Upper lobe of left lung (tissue), 6 donors: ENCODE data around the gene CANT1. TPM values are rescaled to one million over a fixed set of nuclear protein-coding genes. Genes with fewer than 3 reads are reported as not detected.
A peak's percentile ranks its signal among the peaks of the same experiment; 100 is the strongest.

Experiments used
- ATAC-seq, 2 donors: fragments of 200-7000 bp; cut with Tn5 transposase; one replicate each; pipeline ENCODE4 v1.9.1; 2022; ENCODE audit warnings: mild to moderate bottlenecking in 2 of 2, moderate library complexity in 2 of 2; ENCODE audit not compliant: low FRiP score in 2 of 2
- DNase-seq, 2 donors: peaks; one replicate each; pipeline ENCODE4 v3.0.0-alpha.2; 2019 to 2020
- H3K27ac ChIP-seq, 4 donors: fragments of 200-600 bp; sonication (generic); one replicate each; pipeline ENCODE4 v1.5.1; 2016 to 2019
- H3K27me3 ChIP-seq, 4 donors: fragments of 200-600 bp; sonication (generic); one replicate each; pipeline ENCODE4 v1.5.1; 2017 to 2019
- H3K36me3 ChIP-seq, 4 donors: fragments of 200-600 bp; sonication (generic); one replicate each; pipeline ENCODE4 v1.5.1; 2016 to 2019
- H3K4me1 ChIP-seq, 4 donors: fragments of 200-600 bp; sonication (generic); one replicate each; pipeline ENCODE4 v1.5.1; 2018 to 2019
- H3K4me3 ChIP-seq, 4 donors: fragments of 200-600 bp; sonication (generic); one replicate each; pipeline ENCODE4 v1.5.1; 2017 to 2019; ENCODE audit warnings: mild to moderate bottlenecking in 2 of 4, moderate library complexity in 1 of 4
- H3K9me3 ChIP-seq, 4 donors: fragments of 200-600 bp; sonication (generic); one replicate each; pipeline ENCODE4 v1.5.1; 2018 to 2019
- EP300 ChIP-seq, 4 donors: sonication (generic); formaldehyde crosslinking; IDR thresholded peaks; one replicate each; pipeline ENCODE4 v1.5.1; 2017; ENCODE audit warnings: antibody characterized with exemption in 4 of 4, control low read depth in 2 of 4
- POLR2A ChIP-seq, 4 donors: fragments of 450-650 bp; IDR thresholded peaks; one replicate each; pipeline ENCODE4 v1.5.1; 2016 to 2017; ENCODE audit warnings: antibody characterized with exemption in 4 of 4, mild to moderate bottlenecking in 2 of 4
- POLR2AphosphoS5 ChIP-seq, 2 donors: sonication (generic); formaldehyde crosslinking; IDR thresholded peaks; one replicate each; pipeline ENCODE4 v1.5.1; 2017; ENCODE audit warnings: antibody characterized with exemption in 2 of 2
- WGBS, 2 donors: methylation state at CpG; one replicate each; pipeline ENCODE4 v1.1.5; 2017 to 2018; 5-methylcytosine and 5-hydroxymethylcytosine counted together
- total RNA-seq, 6 donors: library from RNA; depleted of rRNA in 4 of 6; stranded (reverse); fragments of >200 nt in 4 of 6; gene quantifications; one replicate each; pipeline versions ENCODE4 v1.1.0 to v1.2.1, GENCODE V29; 2016 to 2021
- TF ChIP-seq, protein P1 (sequence below), 6 experiments: fragments of 450-650 bp in 4 of 6; fragments of 200-600 bp in 2 of 6; sonication (generic) in 2 of 6; IDR thresholded peaks; one replicate each; pipeline ENCODE4 v1.5.1; 2016 to 2019; ENCODE audit warnings: antibody characterized with exemption in 6 of 6
- donor health status: DM: no; HTN: no; CAD: no; lungs with moderate emphysema.
- donor health status: DM: no; HTN: yes; CAD: no; lungs with severe emphysema.

CANT1 gene
- total RNA-seq, 6 donors from 2014 or later: 19.5 to 77.8 (median 38.6) TPM

DNA sequence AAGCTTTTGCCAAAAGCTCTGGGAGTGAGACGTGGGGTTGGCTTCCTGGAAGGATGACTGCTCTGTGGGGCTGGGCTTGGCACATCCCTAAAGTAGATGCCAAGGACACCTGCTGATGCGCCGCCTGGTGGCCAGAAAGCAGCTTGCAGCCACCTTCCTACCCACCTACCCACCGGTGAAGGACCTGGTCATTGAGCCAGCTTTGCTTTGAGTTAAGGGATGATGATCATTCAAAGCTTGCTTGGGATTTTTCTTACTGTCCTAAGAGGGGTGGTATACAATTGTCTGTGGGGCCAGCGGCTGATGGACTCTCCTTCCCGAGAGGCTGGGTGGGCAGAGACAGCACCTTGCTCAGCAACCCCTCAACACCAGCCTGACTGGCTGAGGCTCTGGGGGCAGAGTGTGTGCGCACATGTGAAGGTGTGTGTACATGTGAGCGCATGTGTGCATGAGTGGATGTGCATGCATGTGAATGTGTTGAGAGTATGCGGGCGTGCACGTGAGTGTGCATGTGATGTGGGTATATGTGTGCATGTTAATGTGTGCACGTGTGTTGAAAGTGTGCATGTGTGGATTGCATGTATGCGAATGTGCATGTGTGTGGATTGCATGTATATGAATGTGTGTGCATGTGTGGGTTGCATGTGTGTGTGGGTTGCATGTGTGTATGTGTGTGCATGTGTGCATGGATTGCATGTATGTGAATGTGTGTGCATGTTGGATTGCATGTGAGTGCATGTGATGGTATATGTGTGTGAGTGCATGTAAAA, 33.0 kb upstream of the CANT1 start:
- Histone ChIP-seq H3K36me3 (peaks cover 0 to 3% (median 1%) of the 10 kb centered on the region in 4 donors), H3K27ac (no peak overlapping the region), H3K4me3 (no peak overlapping the region), H3K9me3 (no peaks in the 10 kb centered on the region), H3K27me3 (no peaks in the 10 kb centered on the region), H3K4me1 (peaks cover 0 to 20% (median 10%) of the 10 kb centered on the region in 4 donors)
- 60 to 65% methylated on average over 13 of the region's 13 CpGs for WGBS, 2 donors
- peak in 1 of 2 donors; percentile 39 for ATAC-seq
- DNase-seq: peak; percentile 82 to 89
- no peak for TF ChIP-seq POLR2A (IDR thresholded peaks at IDR 0.05)
- TF ChIP-seq, protein P1, sequence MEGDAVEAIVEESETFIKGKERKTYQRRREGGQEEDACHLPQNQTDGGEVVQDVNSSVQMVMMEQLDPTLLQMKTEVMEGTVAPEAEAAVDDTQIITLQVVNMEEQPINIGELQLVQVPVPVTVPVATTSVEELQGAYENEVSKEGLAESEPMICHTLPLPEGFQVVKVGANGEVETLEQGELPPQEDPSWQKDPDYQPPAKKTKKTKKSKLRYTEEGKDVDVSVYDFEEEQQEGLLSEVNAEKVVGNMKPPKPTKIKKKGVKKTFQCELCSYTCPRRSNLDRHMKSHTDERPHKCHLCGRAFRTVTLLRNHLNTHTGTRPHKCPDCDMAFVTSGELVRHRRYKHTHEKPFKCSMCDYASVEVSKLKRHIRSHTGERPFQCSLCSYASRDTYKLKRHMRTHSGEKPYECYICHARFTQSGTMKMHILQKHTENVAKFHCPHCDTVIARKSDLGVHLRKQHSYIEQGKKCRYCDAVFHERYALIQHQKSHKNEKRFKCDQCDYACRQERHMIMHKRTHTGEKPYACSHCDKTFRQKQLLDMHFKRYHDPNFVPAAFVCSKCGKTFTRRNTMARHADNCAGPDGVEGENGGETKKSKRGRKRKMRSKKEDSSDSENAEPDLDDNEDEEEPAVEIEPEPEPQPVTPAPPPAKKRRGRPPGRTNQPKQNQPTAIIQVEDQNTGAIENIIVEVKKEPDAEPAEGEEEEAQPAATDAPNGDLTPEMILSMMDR (IDR thresholded peaks at IDR 0.05): peak; percentile 84 to 93 (median 90)
- no peak for TF ChIP-seq POLR2AphosphoS5 (IDR thresholded peaks at IDR 0.05)

DNA sequence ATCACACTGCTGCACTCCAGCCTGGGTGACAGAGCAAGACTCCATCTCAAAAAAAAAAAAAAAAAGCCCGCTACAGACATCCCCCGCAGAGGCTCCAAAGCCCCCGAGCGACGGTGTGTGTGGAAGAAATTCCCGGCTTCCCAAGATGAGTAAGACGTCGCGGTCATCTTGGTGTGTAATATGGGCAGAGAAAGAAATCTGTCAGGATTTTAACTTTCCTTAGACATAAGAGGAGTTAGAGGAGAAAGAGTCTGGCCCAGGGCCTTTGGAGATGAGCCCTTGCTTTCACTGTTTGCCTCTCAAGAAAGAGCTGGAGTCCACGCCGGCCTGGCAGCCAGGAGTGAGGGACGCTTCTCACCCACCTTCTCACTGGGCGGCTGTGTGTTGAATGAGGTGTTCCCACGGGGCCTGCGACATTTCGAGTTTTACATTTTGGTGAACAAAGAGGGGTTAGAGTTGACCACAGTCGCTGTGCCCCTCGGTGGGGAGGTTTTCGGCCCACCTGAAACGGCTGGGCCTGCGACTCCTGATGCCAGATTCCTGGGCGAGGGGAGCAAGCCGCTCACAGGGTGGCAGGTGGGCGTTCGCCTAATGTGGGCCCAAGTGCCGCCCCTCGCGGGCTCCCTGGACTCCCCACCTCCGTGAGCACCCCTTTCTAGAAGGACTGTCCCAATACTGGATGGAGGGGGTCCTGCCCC, 32.3 kb upstream of the CANT1 start:
- Histone ChIP-seq H3K27ac (no peak overlapping the region), H3K4me1 (peaks cover 2 to 24% (median 13%) of the 10 kb centered on the region in 4 donors), H3K36me3 (no peaks in the 10 kb centered on the region), H3K9me3 (no peaks in the 10 kb centered on the region), H3K27me3 (no peaks in the 10 kb centered on the region), H3K4me3 (no peak overlapping the region)
- no peak for TF ChIP-seq POLR2AphosphoS5 (IDR thresholded peaks at IDR 0.05)
- 89 to 94% methylated on average over 19 to 27 of the region's 29 CpGs for WGBS, 2 donors
- peak; percentile 24 to 25 for ATAC-seq
- DNase-seq: peak in 1 of 2 donors; percentile 67

- H3K4me3 ChIP-seq: no peak overlapping the region
- no peak for TF ChIP-seq POLR2AphosphoS5 (IDR thresholded peaks at IDR 0.05)
- TF ChIP-seq POLR2A (IDR thresholded peaks at IDR 0.05): no peak
- TF ChIP-seq, protein P1 (IDR thresholded peaks at IDR 0.05): no peak
- TF ChIP-seq EP300 (IDR thresholded peaks at IDR 0.05): no peak
- no peak for ATAC-seq
- WGBS, 2 donors: 79 to 81% methylated on average over 11 to 13 of the region's 13 CpGs
- H3K27me3 ChIP-seq: no peaks in the 10 kb centered on the region
- H3K9me3 ChIP-seq: no peaks in the 10 kb centered on the region
- H3K4me1 ChIP-seq: peaks cover 9 to 25% (median 20%) of the 10 kb centered on the region in 4 donors
- no peak for DNase-seq
- H3K36me3 ChIP-seq: no peaks in the 10 kb centered on the region
- H3K27ac ChIP-seq: no peak overlapping the region
Observed at GRCh38 chr17:79041041-79041570, 31.5 kb upstream of the CANT1 start.

- WGBS, 2 donors: 91 to 92% methylated on average over 6 of the region's 6 CpGs
- DNase-seq (no peak), ATAC-seq (no peak)
- no peaks in the 10 kb centered on the region for H3K27me3 ChIP-seq
- no peaks in the 10 kb centered on the region for H3K9me3 ChIP-seq
- TF ChIP-seq, protein P1 (IDR thresholded peaks at IDR 0.05): no peak
- TF ChIP-seq EP300 (IDR thresholded peaks at IDR 0.05) (no peak), POLR2A (IDR thresholded peaks at IDR 0.05) (no peak), POLR2AphosphoS5 (IDR thresholded peaks at IDR 0.05) (no peak)
- H3K4me3 ChIP-seq: no peak overlapping the region
- H3K4me1 ChIP-seq: peaks cover 16 to 24% (median 21%) of the 10 kb centered on the region in 4 donors
- H3K36me3 ChIP-seq: no peaks in the 10 kb centered on the region
- H3K27ac ChIP-seq: no peak overlapping the region
Observed at GRCh38 chr17:79039886-79040285, 30.3 kb upstream of the CANT1 start.

DNA sequence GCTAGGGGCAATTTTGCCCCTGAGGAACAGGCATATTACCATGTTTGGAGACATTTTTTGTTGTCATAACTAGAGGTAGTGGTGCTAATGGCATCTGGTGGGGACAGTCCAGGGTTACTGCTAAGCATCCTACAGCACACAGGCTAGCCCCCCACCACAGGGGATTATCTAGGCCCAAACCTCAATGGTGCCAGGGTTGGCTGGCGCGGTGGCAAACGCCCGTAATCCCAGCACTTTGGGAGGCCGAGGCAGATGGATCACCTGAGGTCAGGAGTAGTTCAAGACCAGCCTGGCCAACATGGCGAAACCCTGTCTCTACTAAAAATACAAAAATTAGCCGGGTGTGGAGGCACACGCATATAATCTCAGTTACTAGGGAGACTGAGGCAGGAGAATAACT, 29.6 kb upstream of the CANT1 start:
- no peaks in the 10 kb centered on the region for H3K9me3 ChIP-seq
- H3K36me3 ChIP-seq: no peaks in the 10 kb centered on the region
- ATAC-seq (no peak), DNase-seq (no peak)
- no peaks in the 10 kb centered on the region for H3K27me3 ChIP-seq
- 81 to 98% methylated on average over 8 of the region's 8 CpGs for WGBS, 2 donors
- TF ChIP-seq EP300 (IDR thresholded peaks at IDR 0.05): no peak
- TF ChIP-seq, protein P1 (IDR thresholded peaks at IDR 0.05): no peak
- no peak for TF ChIP-seq POLR2A (IDR thresholded peaks at IDR 0.05)
- TF ChIP-seq POLR2AphosphoS5 (IDR thresholded peaks at IDR 0.05): no peak
- peaks cover 18 to 28% (median 22%) of the 10 kb centered on the region in 4 donors for H3K4me1 ChIP-seq
- no peak overlapping the region for H3K4me3 ChIP-seq
- H3K27ac ChIP-seq: peak overlapping the region in 2 of 4 donors; percentile 45 to 64
